Measurements from ENCODE around the gene PRDM7.
"Not testable (repeated sequence)": the region's sequence is repeated elsewhere in the genome, so short reads cannot be mapped to it uniquely, and the experiment has no call there.

PRDM7 gene

DNA sequence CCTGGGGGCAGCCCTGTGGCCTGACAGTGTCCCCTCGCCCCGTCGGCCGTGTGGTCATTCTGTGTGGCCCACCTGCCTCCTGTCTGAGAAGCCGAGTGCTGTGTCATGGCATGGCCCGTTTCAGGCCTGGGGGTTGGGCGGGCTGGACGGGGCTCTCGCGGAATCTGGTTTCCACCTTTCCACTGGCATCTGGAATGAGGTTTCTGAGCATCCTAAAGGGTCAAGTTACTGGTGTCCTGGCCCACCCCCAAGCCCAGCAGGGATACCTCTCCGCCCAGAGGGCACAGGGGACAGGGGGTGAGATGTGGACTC, 65.7 kb downstream of the PRDM7 start:
- no peak for DNase-seq

DNA sequence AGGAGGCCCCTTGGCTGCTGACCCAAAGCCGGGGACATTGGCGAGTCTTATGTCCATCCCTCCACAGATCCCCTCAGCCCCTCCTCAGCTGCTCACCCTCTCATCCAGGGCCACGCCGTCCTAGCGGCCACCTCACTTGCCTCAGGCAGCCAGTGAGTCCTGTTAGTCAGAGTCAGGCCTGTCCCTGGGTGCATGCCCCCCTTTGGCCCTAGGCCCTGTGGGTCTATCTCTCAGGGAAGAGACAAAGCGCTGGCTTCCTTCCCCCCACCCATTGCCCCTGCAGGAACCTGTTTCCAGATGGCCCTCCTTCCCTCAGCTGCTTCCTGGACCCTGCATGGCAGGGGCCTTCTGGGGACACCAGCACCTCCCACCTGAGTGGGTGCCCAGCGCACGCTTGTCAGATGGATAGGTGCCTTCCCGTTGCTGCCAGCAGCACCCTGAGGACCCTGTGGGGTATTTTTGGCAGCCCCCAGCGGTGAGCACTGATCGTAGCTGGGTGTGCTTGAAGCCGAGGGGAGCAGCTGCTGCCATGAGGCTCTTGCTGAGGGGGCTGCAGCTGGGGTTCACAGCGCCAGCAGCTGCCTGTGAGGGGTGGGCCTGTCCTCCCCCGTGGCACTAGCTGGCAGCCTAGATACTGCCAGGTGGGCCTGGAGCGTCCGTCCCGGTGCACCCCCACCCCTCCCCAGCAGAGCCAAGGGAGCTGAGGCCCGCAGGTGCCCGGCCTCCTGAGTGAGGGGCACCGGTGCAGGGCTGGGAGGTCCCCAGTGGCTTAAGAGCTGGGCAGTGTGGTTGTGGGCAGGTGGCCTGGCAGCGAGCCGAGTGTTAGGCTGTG, 66.2 kb downstream of the PRDM7 start:
- DNase-seq: no peak

GRCh38 chr16:90009172-90009899, 67.8 kb downstream of the PRDM7 start:
- no peak for DNase-seq

GRCh38 chr16:90008708-90009145, 68.4 kb downstream of the PRDM7 start:
- DNase-seq: no peak

DNA sequence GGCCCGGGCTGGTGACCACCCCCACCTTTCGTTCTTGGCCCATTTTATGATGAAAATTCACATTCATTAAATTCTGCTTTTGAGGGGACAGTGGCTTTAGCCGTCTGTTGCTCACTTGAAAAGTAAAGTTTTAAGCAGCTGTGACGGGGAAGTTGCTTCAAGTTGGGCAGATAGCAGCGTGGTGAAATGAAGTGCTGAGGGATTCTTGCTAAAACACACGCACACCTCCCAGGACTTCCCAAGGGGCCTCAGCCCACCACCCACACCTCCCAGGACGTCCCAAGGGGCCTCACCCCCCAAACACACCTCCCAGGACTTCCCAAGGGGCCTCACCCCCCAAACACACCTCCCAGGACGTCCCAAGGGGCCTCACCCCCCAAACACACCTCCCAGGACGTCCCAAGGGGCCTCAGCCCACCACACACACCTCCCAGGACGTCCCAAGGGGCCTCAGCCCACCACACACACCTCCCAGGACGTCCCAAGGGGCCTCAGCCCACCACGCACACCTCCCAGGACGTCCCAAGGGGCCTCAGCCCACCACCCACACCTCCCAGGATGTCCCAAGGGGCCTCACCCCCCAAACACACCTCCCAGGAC, 69.4 kb downstream of the PRDM7 start:
- DNase-seq: not testable (repeated sequence)

DNA sequence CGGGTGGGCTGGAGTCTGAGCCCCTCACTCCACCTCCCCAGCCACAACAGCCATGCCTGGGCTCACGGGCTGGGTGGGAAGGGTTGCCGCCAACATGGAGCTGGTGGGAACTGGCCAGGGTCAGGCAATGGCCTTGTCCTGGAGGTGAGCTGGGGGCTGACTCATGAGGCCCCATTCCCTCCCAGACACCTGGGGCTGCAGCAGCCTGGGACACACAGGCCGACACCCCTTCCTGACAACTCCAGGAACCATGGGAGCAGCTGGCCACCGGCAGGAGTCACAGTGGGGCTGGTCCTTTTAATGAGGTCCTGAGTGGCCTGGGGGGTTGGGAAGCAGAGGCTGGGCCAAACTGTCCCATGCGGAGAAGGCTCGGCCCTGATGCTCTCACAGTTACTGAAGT, 70.1 kb downstream of the PRDM7 start:
- DNase-seq: no peak

Measured in NCI-H510A treated with DMSO at 0.1 percent for 48 hours (cell line).